Thymus (tissue), 11 donors: ENCODE measurements around the gene ATXN1. TPM values are rescaled to one million over a fixed set of nuclear protein-coding genes. Genes with fewer than 3 reads are reported as not detected.

Experiments
- DNase-seq, 9 donors: peaks; one replicate each; pipeline ENCODE4 v3.0.0-alpha.2; 2013; ENCODE audit warnings: low spot score in 9 of 9, low read depth in 6 of 9, missing footprints in 1 of 9
- H3K27ac ChIP-seq, 2 donors: one replicate each; pipeline ENCODE4 v1.5.1; 2013; ENCODE audit warnings: control low read depth in 1 of 2, low read depth in 1 of 2, low read length in 1 of 2, mild to moderate bottlenecking in 1 of 2, moderate library complexity in 1 of 2
- H3K27me3 ChIP-seq, 2 donors: one replicate each; pipeline ENCODE4 v1.5.1; 2013; ENCODE audit warnings: low read length in 1 of 2; ENCODE audit not compliant: control insufficient read depth in 2 of 2, insufficient read depth in 1 of 2
- H3K36me3 ChIP-seq, 2 donors: one replicate each; pipeline ENCODE4 v1.5.1; 2013; ENCODE audit warnings: low read length in 1 of 2, mild to moderate bottlenecking in 1 of 2, moderate library complexity in 1 of 2; ENCODE audit not compliant: control insufficient read depth in 2 of 2, insufficient read depth in 2 of 2
- H3K4me1 ChIP-seq, 2 donors: one replicate each; pipeline ENCODE4 v1.5.1; 2013; ENCODE audit warnings: low read length in 2 of 2; ENCODE audit not compliant: control insufficient read depth in 2 of 2, insufficient read depth in 2 of 2
- H3K4me3 ChIP-seq, 2 donors: one replicate each; pipeline ENCODE4 v1.5.1; 2013; ENCODE audit warnings: low read length in 2 of 2, control low read depth in 1 of 2, mild to moderate bottlenecking in 1 of 2
- H3K9me3 ChIP-seq, 2 donors: one replicate each; pipeline ENCODE4 v1.5.1; 2013; ENCODE audit warnings: low read length in 1 of 2, mild to moderate bottlenecking in 1 of 2; ENCODE audit not compliant: control insufficient read depth in 2 of 2, insufficient read depth in 1 of 2
- WGBS: extraction: QIAGEN DNeasy Blood & Tissue Kit; methylation state at CpG from one replicate; pipeline ENCODE4 v1.1.7; 2013; 5-methylcytosine and 5-hydroxymethylcytosine counted together
- polyA plus RNA-seq: library from polyadenylated mRNA; stranded (reverse); fragments of 200-250 nt; gene quantifications from one replicate; pipeline ENCODE4 v1.2.3, GENCODE V29; 2013
- total RNA-seq: library from RNA; stranded (reverse); fragments of 120-200 nt; gene quantifications from one replicate; pipeline ENCODE4 v1.2.4, GENCODE V29; 2013
- donor health status: healthy.

Gene ATXN1
- total and polyA plus RNA-seq, 2 donors: 6.8 to 7.1 TPM

DNA sequence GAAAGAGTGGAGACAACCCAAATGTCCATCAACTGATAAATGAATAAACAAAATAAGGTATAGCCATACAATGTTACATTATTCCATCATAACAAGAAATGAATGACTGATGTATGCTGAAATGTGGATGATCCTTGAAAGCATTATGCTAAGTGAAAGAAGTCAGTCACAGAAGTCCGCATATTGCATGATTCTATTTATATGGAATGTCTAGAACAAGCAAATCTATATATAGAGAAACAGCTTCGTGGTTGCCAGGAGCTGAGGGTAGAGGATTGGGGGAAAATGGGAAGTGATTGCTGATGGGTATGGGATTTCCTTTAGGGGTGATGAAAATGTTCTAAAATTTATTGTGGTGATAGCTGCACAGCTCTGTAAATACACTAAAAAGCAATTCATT is 196.8 kb downstream of the ATXN1 start:
- Histone ChIP-seq H3K4me3 (no peak overlapping the region), H3K27me3 (no peaks in the 10 kb centered on the region), H3K27ac (no peak overlapping the region), H3K4me1 (no peaks in the 10 kb centered on the region), H3K36me3 (no peaks in the 10 kb centered on the region), H3K9me3 (no peaks in the 10 kb centered on the region)
- no peak for DNase-seq
- WGBS: 95% methylated on average over 2 of the region's 2 CpGs

DNA sequence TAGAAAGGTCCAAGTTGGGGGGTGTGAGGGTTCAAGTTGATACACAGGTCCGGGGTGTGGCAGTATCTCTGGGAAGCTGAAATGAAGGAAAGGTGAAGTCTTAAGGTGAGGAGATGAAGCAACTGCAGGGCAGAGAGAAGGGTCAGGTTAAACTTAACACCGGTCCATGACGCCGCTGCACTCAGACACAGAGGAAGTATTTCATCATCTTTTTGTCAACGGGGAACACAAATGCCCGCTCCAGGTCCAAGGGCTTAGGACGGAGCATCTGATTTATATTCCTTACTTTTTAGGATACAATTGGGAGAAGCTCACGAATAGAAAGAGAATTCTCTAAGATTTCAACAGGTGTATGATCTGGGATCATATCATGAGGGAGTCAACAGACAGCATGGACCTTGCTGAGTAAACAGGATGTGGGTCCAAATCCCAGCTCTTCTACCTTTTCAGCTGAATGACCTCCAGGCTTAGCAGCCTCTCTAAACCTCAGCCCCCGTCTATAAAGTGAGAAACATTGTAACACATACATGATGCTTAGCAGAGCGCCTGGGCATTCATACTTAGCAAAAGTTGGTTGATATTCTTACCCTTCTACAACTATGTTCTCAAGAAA is 197.5 kb downstream of the ATXN1 start:
- WGBS: 98% methylated on average over 10 of the region's 10 CpGs
- Histone ChIP-seq H3K4me3 (no peak overlapping the region), H3K4me1 (no peaks in the 10 kb centered on the region), H3K27ac (no peak overlapping the region), H3K9me3 (no peaks in the 10 kb centered on the region), H3K27me3 (no peaks in the 10 kb centered on the region), H3K36me3 (no peaks in the 10 kb centered on the region)
- no peak for DNase-seq

GRCh38 chr6:16562498-16562897 is 198.8 kb downstream of the ATXN1 start:
- Histone ChIP-seq H3K27ac (no peak overlapping the region), H3K36me3 (no peaks in the 10 kb centered on the region), H3K27me3 (no peaks in the 10 kb centered on the region), H3K9me3 (no peaks in the 10 kb centered on the region), H3K4me1 (no peaks in the 10 kb centered on the region), H3K4me3 (no peak overlapping the region)
- DNase-seq: no peak
- WGBS: 68% methylated on average over 2 of the region's 2 CpGs

GRCh38 chr6:16559071-16559470 is 202.2 kb downstream of the ATXN1 start:
- Histone ChIP-seq H3K4me3 (no peak overlapping the region), H3K9me3 (no peaks in the 10 kb centered on the region), H3K36me3 (no peaks in the 10 kb centered on the region), H3K27me3 (no peaks in the 10 kb centered on the region), H3K27ac (no peak overlapping the region), H3K4me1 (no peaks in the 10 kb centered on the region)
- no peak for DNase-seq
- 96% methylated on average over 4 of the region's 4 CpGs for WGBS

DNA sequence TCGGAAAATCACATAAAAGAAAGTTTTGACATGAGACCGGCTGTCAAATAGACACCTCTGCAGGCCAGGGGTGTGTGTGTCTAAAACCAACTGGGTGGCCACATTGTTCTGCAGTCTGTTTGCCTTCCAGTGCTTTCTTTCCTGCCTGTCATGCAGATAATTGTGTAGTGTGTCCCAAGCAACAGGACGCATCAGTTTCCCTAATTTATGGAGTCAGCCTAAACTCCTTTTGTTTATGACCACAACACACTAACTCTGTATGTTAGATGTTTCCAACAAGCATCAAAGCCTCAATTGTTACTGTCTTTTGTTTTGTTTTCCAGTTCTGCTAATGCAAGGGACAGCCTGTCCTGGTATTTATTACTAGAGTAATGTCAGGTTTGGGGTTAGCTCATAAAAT is 205.7 kb downstream of the ATXN1 start:
- WGBS: 98% methylated on average over 3 of the region's 3 CpGs

GRCh38 chr6:16553531-16553930 is 207.7 kb downstream of the ATXN1 start:
- Histone ChIP-seq H3K9me3 (no peaks in the 10 kb centered on the region), H3K27me3 (no peaks in the 10 kb centered on the region), H3K4me3 (no peak overlapping the region), H3K4me1 (no peaks in the 10 kb centered on the region), H3K36me3 (no peaks in the 10 kb centered on the region), H3K27ac (no peak overlapping the region)
- DNase-seq: no peak
- 98% methylated on average over 3 of the region's 3 CpGs for WGBS

More for the DNA sequence above, 205.7 kb downstream of the ATXN1 start:
- Histone ChIP-seq H3K9me3 (no peaks in the 10 kb centered on the region), H3K36me3 (no peaks in the 10 kb centered on the region), H3K27ac (no peak overlapping the region), H3K4me3 (no peak overlapping the region), H3K27me3 (no peaks in the 10 kb centered on the region), H3K4me1 (no peaks in the 10 kb centered on the region)
- no peak for DNase-seq

DNA sequence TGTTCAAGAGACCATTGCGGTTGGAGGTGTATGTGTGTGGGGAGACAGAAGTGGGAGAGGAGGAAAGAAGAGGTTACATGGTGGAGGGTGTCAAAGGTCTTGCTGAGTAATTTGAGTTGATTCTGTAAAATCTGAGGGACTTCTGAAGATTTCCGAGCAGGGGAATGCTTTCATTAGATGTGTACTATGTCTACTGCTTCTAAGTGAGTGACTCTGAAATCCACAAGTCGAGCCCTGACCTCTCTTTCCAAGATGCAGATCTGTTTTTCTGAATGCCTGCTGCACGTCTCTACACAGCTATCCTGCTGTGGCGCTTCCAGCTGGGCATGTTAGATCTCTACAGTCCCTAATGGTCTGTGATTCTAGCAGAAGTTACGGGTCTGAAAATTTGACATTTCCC is 209.8 kb downstream of the ATXN1 start:
- H3K4me1 ChIP-seq: no peaks in the 10 kb centered on the region
- no peaks in the 10 kb centered on the region for H3K9me3 ChIP-seq
- DNase-seq: no peak
- H3K36me3 ChIP-seq: no peaks in the 10 kb centered on the region
- no peak overlapping the region for H3K4me3 ChIP-seq
- 96% methylated on average over 6 of the region's 6 CpGs for WGBS
- no peaks in the 10 kb centered on the region for H3K27me3 ChIP-seq
- H3K27ac ChIP-seq: no peak overlapping the region

DNA sequence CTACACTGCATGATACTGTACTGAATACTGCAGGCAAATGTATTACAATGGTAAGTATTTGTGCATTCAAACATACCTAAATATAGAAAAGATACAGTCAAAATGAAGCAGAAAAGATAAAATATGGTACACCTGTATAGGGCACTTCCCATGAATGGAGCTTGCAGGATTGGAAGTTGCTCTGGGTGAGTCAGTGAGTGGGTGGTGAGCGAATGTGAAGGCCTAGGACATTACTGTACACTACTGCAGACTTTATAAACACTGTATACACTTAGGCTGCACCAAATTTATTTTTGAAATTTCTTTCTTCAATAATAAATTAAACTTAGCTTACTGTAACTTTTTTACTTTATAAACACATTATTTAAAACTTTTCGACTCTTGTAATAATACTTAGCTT is 213.1 kb downstream of the ATXN1 start:
- WGBS: 99% methylated on average over 2 of the region's 2 CpGs
- H3K27me3 ChIP-seq: no peaks in the 10 kb centered on the region
- H3K27ac ChIP-seq: no peak overlapping the region
- H3K36me3 ChIP-seq: no peaks in the 10 kb centered on the region
- H3K9me3 ChIP-seq: no peaks in the 10 kb centered on the region
- no peak overlapping the region for H3K4me3 ChIP-seq
- H3K4me1 ChIP-seq: no peaks in the 10 kb centered on the region
- no peak for DNase-seq

DNA sequence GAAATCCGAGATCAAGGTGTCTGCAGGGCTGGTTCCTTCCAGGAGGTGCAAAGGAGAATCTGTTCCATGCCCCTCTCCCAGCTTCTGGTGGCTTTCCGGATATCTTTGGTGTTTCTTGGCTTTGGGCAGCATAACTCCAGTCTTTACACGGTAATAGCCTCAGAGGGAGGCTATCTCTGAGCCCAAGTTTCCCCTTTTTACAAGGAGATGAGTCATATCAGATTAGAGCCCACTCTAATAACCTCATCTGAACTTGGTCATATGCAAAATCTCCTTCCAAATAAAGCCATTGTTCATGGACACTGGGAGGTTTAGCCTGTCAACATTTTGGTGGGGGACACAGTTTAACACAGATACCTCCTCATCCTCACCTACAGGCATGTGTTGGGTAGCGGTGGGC is 213.7 kb downstream of the ATXN1 start:
- DNase-seq: no peak
- Histone ChIP-seq H3K4me3 (no peak overlapping the region), H3K27me3 (no peaks in the 10 kb centered on the region), H3K36me3 (no peaks in the 10 kb centered on the region), H3K27ac (no peak overlapping the region), H3K4me1 (no peaks in the 10 kb centered on the region), H3K9me3 (no peaks in the 10 kb centered on the region)
- 98% methylated on average over 4 of the region's 4 CpGs for WGBS

GRCh38 chr6:16546861-16547260 is 214.4 kb downstream of the ATXN1 start:
- no peaks in the 10 kb centered on the region for H3K27me3 ChIP-seq
- no peaks in the 10 kb centered on the region for H3K36me3 ChIP-seq
- H3K27ac ChIP-seq: no peak overlapping the region
- no peak overlapping the region for H3K4me3 ChIP-seq
- DNase-seq: no peak
- H3K4me1 ChIP-seq: no peaks in the 10 kb centered on the region
- H3K9me3 ChIP-seq: no peaks in the 10 kb centered on the region
- 98% methylated on average over 3 of the region's 3 CpGs for WGBS
